ENCODE data around the gene HSDL1. TPM values are rescaled to one million over a fixed set of nuclear protein-coding genes. Genes with fewer than 3 reads are reported as not detected.

HSDL1 gene
- total RNA-seq, 3 donors from 2014 or later: 7.2 to 21.3 (median 11.0) TPM

- peaks cover 5% of the 10 kb centered on the region for H3K36me3 ChIP-seq (ENCODE audit: low read depth)
- H3K4me1 ChIP-seq (ENCODE audit: low read depth): no peaks in the 10 kb centered on the region
- H3K4me3 ChIP-seq: no peak overlapping the region
- intact Hi-C loops (cut with DNase I, micrococcal nuclease): loop anchor here in 1 of 2 donors (5.0 kb wide), 1 partner anchor 107 kb away; the partner anchor contains the start of gene TAF1C
- H3K9me3 ChIP-seq: no peaks in the 10 kb centered on the region
- DNase-seq (no peak), ATAC-seq (no peak)
- TF ChIP-seq CTCF (IDR thresholded peaks at IDR 0.05): no peak
Measured at GRCh38 chr16:84080378-84080777, 64.6 kb downstream of the HSDL1 start.

- intact Hi-C loops (cut with DNase I, micrococcal nuclease): loop anchor here in 1 of 2 donors (5.0 kb wide), 1 partner anchor 108 kb away; the partner anchor contains the start of gene TAF1C
- no peaks in the 10 kb centered on the region for H3K9me3 ChIP-seq
Measured at GRCh38 chr16:84079664-84080063, 65.3 kb downstream of the HSDL1 start.

GRCh38 chr16:84075376-84075775, 69.6 kb downstream of the HSDL1 start:
- intact Hi-C loops (cut with DNase I, micrococcal nuclease): no loop called here
- H3K36me3 ChIP-seq (ENCODE audit: low read depth): peaks cover 14% of the 10 kb centered on the region

More at GRCh38 chr16:84079664-84080063, 65.3 kb downstream of the HSDL1 start:
- DNase-seq (no peak), ATAC-seq (no peak)
- Histone ChIP-seq H3K4me1 (ENCODE audit: low read depth) (no peaks in the 10 kb centered on the region), H3K4me3 (no peak overlapping the region), H3K36me3 (ENCODE audit: low read depth) (peaks cover 8% of the 10 kb centered on the region)
- no peak for TF ChIP-seq CTCF (IDR thresholded peaks at IDR 0.05)

GRCh38 chr16:84074721-84075120, 70.3 kb downstream of the HSDL1 start:
- H3K36me3 ChIP-seq (ENCODE audit: low read depth): peaks cover 15% of the 10 kb centered on the region
- H3K4me1 ChIP-seq (ENCODE audit: low read depth): no peaks in the 10 kb centered on the region
- intact Hi-C loops (cut with DNase I, micrococcal nuclease): no loop called here
- ATAC-seq: no peak
- H3K9me3 ChIP-seq: no peaks in the 10 kb centered on the region
- no peak for TF ChIP-seq CTCF (IDR thresholded peaks at IDR 0.05)
- DNase-seq: no peak
- no peak overlapping the region for H3K4me3 ChIP-seq

More at GRCh38 chr16:84075376-84075775, 69.6 kb downstream of the HSDL1 start:
- Histone ChIP-seq H3K4me3 (no peak overlapping the region), H3K4me1 (ENCODE audit: low read depth) (no peaks in the 10 kb centered on the region), H3K9me3 (no peaks in the 10 kb centered on the region)
- DNase-seq (no peak), ATAC-seq (no peak)
- no peak for TF ChIP-seq CTCF (IDR thresholded peaks at IDR 0.05)

Other genes with a start within 250 kb of the HSDL1 start
- 10 to 100 TPM in 2 of 3 donors, 1 to 10 TPM in 1; 9.0 to 13.9 (median 12.2) TPM for gene MLYCD, start 246.1 kb downstream of the HSDL1 start, total RNA-seq
- gene OSGIN1, start 191.9 kb downstream of the HSDL1 start, total RNA-seq: 10 to 100 TPM; 11.6 to 15.9 (median 12.2) TPM
- 1 to 10 TPM in 1 of 3 donors, under 1 TPM in 2; 0.55 to 2.0 (median 0.96) TPM for gene NECAB2, start 176.9 kb downstream of the HSDL1 start, total RNA-seq
- gene SLC38A8, start 102.4 kb downstream of the HSDL1 start, total RNA-seq: not detected
- 10 to 100 TPM; 66.1 to 97.0 (median 93.4) TPM for gene MBTPS1, start 28.2 kb downstream of the HSDL1 start, total RNA-seq
- gene DNAAF1, start 131 bp upstream of the HSDL1 start, total RNA-seq: under 1 TPM in 1 of 3 donors, not detected in 2; 0.95 TPM
- 10 to 100 TPM; 35.0 to 49.7 (median 42.2) TPM for gene TAF1C, start 41.9 kb upstream of the HSDL1 start, total RNA-seq
- gene ADAD2, start 46.0 kb upstream of the HSDL1 start, total RNA-seq: under 1 TPM; 0.14 to 0.41 (median 0.26) TPM
- gene KCNG4, start 94.8 kb upstream of the HSDL1 start, total RNA-seq: not detected
- gene WFDC1, start 149.7 kb upstream of the HSDL1 start, total RNA-seq: 10 to 100 TPM in 2 of 3 donors, 1 to 10 TPM in 1; 7.5 to 30.5 (median 10.9) TPM
- gene ATP2C2, start 223.4 kb upstream of the HSDL1 start, total RNA-seq: 100 to 1,000 TPM in 2 of 3 donors, 10 to 100 TPM in 1; 98.8 to 322 (median 159) TPM